ENCODE measurements around the gene OR10X1. TPM values are rescaled to one million over a fixed set of nuclear protein-coding genes. Genes with fewer than 3 reads are reported as not detected.

Gene OR10X1
- total RNA-seq, 4 donors from 2014 or later, result not detected

- H3K36me3 ChIP-seq, result no peaks in the 10 kb centered on the region
- intact Hi-C loops (cut with DNase I; ENCODE audit: low total_unique reads) (no loop called here), in situ Hi-C loops (cut with MboI; ENCODE audit: low pct_ligation_motif_present in 1 of 4, low pct_unique_long_range_greater_than_20kb in 1 of 4, low sequenced_read_pairs in 3 of 4) (no loop called here)
- H3K9me3 ChIP-seq, result no peaks in the 10 kb centered on the region
- no peak overlapping the region for H3K4me3 ChIP-seq
- TF ChIP-seq POLR2AphosphoS5 (IDR thresholded peaks at IDR 0.05) (no peak), POLR2A (IDR thresholded peaks at IDR 0.05) (no peak), EP300 (IDR thresholded peaks at IDR 0.05; ENCODE audit: low read depth) (no peak), CTCF (IDR thresholded peaks at IDR 0.05) (no peak)
- no peak overlapping the region for H3K27ac ChIP-seq
- DNase-seq, result no peak
- H3K27me3 ChIP-seq, result no peaks in the 10 kb centered on the region
- no peaks in the 10 kb centered on the region for H3K4me1 ChIP-seq
- 60 to 69% methylated on average over 2 of the region's 2 CpGs for WGBS, 2 donors (ENCODE audit: low coverage in 1 of 2)
Observed at GRCh38 chr1:158563853-158564252, 15.8 kb downstream of the OR10X1 start.

GRCh38 chr1:158559696-158560095 lies 20.0 kb downstream of the OR10X1 start:
- intact Hi-C loops (cut with DNase I; ENCODE audit: low total_unique reads), result no loop called here
- no peaks in the 10 kb centered on the region for H3K36me3 ChIP-seq
- no peaks in the 10 kb centered on the region for H3K9me3 ChIP-seq
- no peaks in the 10 kb centered on the region for H3K27me3 ChIP-seq
- H3K4me1 ChIP-seq, result no peaks in the 10 kb centered on the region
- WGBS, 2 donors (ENCODE audit: low coverage in 1 of 2), result 70 to 82% methylated on average over 1 of the region's 1 CpG
- in situ Hi-C loops (cut with MboI; ENCODE audit: low pct_ligation_motif_present in 1 of 4, low pct_unique_long_range_greater_than_20kb in 1 of 4, low sequenced_read_pairs in 3 of 4), result no loop called here
- no peak for TF ChIP-seq CTCF (IDR thresholded peaks at IDR 0.05)
- no peak overlapping the region for H3K4me3 ChIP-seq
- DNase-seq, result no peak
- H3K27ac ChIP-seq, result no peak overlapping the region

- no peaks in the 10 kb centered on the region for H3K4me1 ChIP-seq
- no peaks in the 10 kb centered on the region for H3K27me3 ChIP-seq
- no peak for DNase-seq
- intact Hi-C loops (cut with DNase I; ENCODE audit: low total_unique reads), result no loop called here
- no peaks in the 10 kb centered on the region for H3K9me3 ChIP-seq
- in situ Hi-C loops (cut with MboI; ENCODE audit: low pct_ligation_motif_present in 1 of 4, low pct_unique_long_range_greater_than_20kb in 1 of 4, low sequenced_read_pairs in 3 of 4), result no loop called here
- H3K27ac ChIP-seq, result no peak within 1 kb of the TSS
- WGBS, 2 donors (ENCODE audit: low coverage in 1 of 2), result 72 to 79% methylated on average over 3 of the region's 3 CpGs
- no peaks in the 10 kb centered on the region for H3K36me3 ChIP-seq
- TF ChIP-seq CTCF (IDR thresholded peaks at IDR 0.05), result no peak
- TF ChIP-seq POLR2A (IDR thresholded peaks at IDR 0.05), result no peak
- no peak for TF ChIP-seq POLR2AphosphoS5 (IDR thresholded peaks at IDR 0.05)
- TF ChIP-seq EP300 (IDR thresholded peaks at IDR 0.05; ENCODE audit: low read depth), result no peak
- H3K4me3 ChIP-seq, result no peak within 1 kb of the TSS
Observed at GRCh38 chr1:158554352-158554751, 25.3 kb downstream of the OR10X1 start, which contains the start of gene OR6Y1. Gene OR6Y1 (minus strand): TSS chr1:158554405. CDS start chr1:158548105, 6,300 bp downstream.

GRCh38 chr1:158552296-158552695 lies 27.4 kb downstream of the OR10X1 start:
- TF ChIP-seq CTCF (IDR thresholded peaks at IDR 0.05), result no peak
- no peak for TF ChIP-seq POLR2A (IDR thresholded peaks at IDR 0.05)
- no peak for TF ChIP-seq POLR2AphosphoS5 (IDR thresholded peaks at IDR 0.05)
- no peak for TF ChIP-seq EP300 (IDR thresholded peaks at IDR 0.05; ENCODE audit: low read depth)
- WGBS, 2 donors (ENCODE audit: low coverage in 1 of 2), result 43 to 45% methylated on average over 1 of the region's 1 CpG
- intact Hi-C loops (cut with DNase I; ENCODE audit: low total_unique reads), result no loop called here

More at GRCh38 chr1:158552296-158552695, 27.4 kb downstream of the OR10X1 start:
- no peaks in the 10 kb centered on the region for H3K9me3 ChIP-seq
- no peak overlapping the region for H3K4me3 ChIP-seq
- in situ Hi-C loops (cut with MboI; ENCODE audit: low pct_ligation_motif_present in 1 of 4, low pct_unique_long_range_greater_than_20kb in 1 of 4, low sequenced_read_pairs in 3 of 4), result no loop called here
- H3K4me1 ChIP-seq, result no peaks in the 10 kb centered on the region
- DNase-seq, result no peak
- H3K27me3 ChIP-seq, result no peaks in the 10 kb centered on the region
- no peak overlapping the region for H3K27ac ChIP-seq
- H3K36me3 ChIP-seq, result no peaks in the 10 kb centered on the region
